SK-N-SH (cell line): ENCODE measurements around the gene SERPINB2.
A peak's percentile ranks its signal among the peaks of the same experiment; 100 is the strongest.

Experiments
- EP300 ChIP-seq, 2 experiments: IDR thresholded peaks; 2 replicates each; pipeline versions ENCODE4 v1.4.0 to v1.6.1; 2012; ENCODE audit warnings: borderline replicate concordance in 1 of 2, low read depth in 1 of 2, low read length in 1 of 2
- EZH2phosphoT487 ChIP-seq: fragments of 200-600 bp; sonication (generic); IDR thresholded peaks from 2 replicates; pipeline ENCODE4 v1.6.1; 2017; ENCODE audit warnings: low read depth, mixed run types, mild to moderate bottlenecking, antibody characterized with exemption, moderate library complexity, borderline replicate concordance
- RAD21 ChIP-seq: IDR thresholded peaks from 2 replicates; pipeline ENCODE4 v1.6.1; 2012; ENCODE audit warnings: mild to moderate bottlenecking, low read length
- RFX5 ChIP-seq: IDR thresholded peaks from 2 replicates; pipeline ENCODE4 v1.6.1; 2012; ENCODE audit warnings: mild to moderate bottlenecking, improper control_type of control experiment, low read length
- TF ChIP-seq, protein P1 (sequence below): fragments of 200-600 bp; sonication (generic); IDR thresholded peaks from 2 replicates; pipeline ENCODE4 v1.6.1; 2017; ENCODE audit warnings: antibody characterized with exemption, mild to moderate bottlenecking, moderate library complexity

DNA sequence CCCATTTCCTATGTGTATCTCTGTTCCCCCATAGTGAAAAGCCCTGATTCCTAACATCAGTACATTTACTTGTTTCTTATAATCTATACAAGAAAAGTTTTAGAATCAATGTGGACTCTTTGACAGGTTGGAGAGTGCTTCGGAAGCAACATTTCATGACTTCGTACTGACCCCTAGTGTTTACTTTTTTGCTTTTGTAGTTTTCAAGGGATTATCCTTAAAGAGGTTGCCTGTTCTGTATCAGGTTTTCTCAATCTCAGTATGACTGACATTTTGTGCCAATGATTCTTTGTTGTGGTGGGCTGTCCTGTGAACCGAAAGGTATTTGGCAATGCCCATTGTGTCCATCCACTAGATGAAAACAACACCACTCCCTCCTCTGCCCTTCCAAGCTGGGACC, 43.3 kb upstream of the SERPINB2 start:
- TF ChIP-seq, protein P1, sequence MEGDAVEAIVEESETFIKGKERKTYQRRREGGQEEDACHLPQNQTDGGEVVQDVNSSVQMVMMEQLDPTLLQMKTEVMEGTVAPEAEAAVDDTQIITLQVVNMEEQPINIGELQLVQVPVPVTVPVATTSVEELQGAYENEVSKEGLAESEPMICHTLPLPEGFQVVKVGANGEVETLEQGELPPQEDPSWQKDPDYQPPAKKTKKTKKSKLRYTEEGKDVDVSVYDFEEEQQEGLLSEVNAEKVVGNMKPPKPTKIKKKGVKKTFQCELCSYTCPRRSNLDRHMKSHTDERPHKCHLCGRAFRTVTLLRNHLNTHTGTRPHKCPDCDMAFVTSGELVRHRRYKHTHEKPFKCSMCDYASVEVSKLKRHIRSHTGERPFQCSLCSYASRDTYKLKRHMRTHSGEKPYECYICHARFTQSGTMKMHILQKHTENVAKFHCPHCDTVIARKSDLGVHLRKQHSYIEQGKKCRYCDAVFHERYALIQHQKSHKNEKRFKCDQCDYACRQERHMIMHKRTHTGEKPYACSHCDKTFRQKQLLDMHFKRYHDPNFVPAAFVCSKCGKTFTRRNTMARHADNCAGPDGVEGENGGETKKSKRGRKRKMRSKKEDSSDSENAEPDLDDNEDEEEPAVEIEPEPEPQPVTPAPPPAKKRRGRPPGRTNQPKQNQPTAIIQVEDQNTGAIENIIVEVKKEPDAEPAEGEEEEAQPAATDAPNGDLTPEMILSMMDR, result peak; percentile 75
- TF ChIP-seq RAD21, result peak; percentile 73
- TF ChIP-seq EP300 (IDR thresholded peaks at IDR 0.05; ENCODE audit: borderline replicate concordance in 1 of 2, low read depth in 1 of 2, low read length in 1 of 2), result no peak
- TF ChIP-seq EZH2phosphoT487, result no peak
- no peak for TF ChIP-seq RFX5
